ENCODE measurements around the gene COQ4.

The COQ4 gene

GRCh38 chr9:128340691-128341434 lies 18.2 kb downstream of the COQ4 start:
- DNase-seq (ENCODE audit: low spot score), result no peak

DNA sequence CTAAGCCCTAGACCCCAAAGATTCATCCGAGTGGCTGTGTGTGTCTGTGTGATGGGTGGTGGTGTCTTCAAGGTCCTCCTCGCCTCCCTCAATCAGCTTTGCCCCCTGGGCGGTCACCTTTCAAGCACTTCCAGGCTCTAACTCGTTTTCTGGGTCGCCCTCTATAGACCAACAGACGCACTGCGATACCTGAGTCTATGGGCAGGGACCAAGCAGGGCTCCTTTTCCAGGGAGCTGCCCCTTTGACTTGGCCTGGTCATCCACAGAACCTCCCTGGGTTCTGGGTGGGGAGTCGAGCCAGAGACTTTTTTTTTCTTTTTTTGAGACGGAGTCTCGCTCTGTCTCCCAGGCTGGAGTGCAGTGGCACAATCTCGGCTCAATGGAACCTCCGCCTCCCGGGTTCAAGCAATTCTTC lies 18.8 kb downstream of the COQ4 start:
- DNase-seq (ENCODE audit: low spot score), result peak; percentile 81

GRCh38 chr9:128342971-128343680 lies 20.5 kb downstream of the COQ4 start:
- DNase-seq (ENCODE audit: low spot score), result no peak

DNA sequence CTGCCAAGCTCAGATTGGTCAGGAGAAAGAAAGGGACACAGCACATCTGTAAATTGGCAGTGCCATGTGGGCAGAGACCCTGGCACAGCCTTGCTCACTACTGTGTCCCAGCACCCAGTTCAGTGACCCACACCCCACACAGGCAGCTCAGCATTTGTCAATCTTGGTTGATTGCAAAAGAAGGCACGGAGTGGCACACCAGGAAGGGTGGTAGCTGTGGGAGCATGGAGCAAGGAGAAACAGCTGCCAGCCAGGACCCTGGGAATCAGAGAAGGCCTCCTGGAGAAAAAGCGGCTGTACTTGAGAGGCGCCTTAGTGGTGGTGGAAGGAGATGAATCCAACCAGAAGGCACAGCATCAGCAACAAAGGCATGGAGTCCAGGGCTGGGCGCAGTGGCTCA lies 21.2 kb downstream of the COQ4 start:
- no peak for DNase-seq (ENCODE audit: low spot score)

GRCh38 chr9:128344931-128345605 lies 22.4 kb downstream of the COQ4 start:
- DNase-seq (ENCODE audit: low spot score), result no peak

GRCh38 chr9:128349125-128349524 lies 26.5 kb downstream of the COQ4 start:
- DNase-seq (ENCODE audit: low spot score), result no peak

DNA sequence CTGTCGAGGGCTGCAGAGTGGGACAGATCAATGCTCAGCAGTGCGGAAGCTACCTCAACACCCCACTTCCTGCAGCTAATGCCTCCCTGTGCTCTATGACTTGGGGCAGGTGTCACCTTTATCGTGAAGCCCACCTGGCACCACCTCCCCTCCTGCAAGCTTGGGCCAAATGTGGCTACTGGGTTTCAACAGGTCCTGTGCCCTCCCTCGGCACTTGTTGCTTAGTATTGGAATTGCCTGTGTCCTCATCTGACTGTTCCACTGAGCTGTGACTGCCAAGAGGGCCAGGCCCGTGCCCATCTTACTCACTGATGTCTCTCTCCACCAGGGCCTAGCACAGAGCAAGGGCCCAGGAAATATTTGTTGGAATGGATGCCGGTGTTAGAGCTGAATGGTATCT lies 27.1 kb downstream of the COQ4 start:
- no peak for DNase-seq (ENCODE audit: low spot score)

- DNase-seq (ENCODE audit: low spot score), result no peak
These were observed 32.8 kb downstream of the COQ4 start for GRCh38 chr9:128355451-128355850.

GRCh38 chr9:128358090-128358489 lies 35.5 kb downstream of the COQ4 start:
- DNase-seq (ENCODE audit: low spot score), result no peak

DNA sequence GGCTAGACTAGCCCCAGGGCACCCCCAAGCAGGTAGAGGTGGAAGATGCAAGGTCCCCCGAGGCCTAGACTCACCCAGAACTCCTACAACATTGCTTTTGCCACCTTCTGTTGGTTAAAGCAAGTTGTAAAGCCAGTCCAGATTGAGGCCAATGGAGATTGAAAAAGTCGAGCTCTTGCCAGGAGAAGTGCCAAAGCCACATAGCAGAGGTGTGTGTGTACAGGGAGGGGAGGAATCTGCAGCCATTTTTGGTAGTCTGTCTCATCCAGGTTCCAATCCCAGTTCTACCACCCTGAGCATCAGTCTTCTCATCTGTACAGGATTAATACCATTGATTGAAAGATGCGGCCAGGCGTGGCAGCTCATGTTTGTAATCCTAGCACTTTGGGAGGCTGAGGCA lies 36.2 kb downstream of the COQ4 start:
- DNase-seq (ENCODE audit: low spot score), result no peak

DNA sequence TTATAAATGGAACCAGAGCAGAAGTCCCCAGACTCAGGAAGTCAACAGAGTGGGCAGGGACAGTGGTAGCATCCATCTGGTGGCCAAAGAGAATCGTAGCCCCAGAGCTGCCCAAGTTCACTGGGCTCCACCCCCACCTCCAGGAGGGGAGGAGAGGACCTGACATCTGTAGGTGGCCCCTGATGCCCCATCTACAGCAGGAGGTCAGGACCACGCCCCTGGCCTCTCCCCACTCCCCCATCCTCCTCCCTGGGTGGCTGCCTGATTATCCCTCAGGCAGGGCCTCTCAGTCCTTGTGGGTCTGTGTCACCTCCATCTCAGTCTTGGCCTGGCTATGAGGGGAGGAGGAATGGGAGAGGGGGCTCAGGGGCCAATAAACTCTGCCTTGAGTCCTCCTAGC lies 38.2 kb downstream of the COQ4 start:
- DNase-seq (ENCODE audit: low spot score), result no peak

- no peak for DNase-seq (ENCODE audit: low spot score)
These were observed 38.8 kb downstream of the COQ4 start for GRCh38 chr9:128361296-128361985.

GRCh38 chr9:128361986-128362646 lies 39.5 kb downstream of the COQ4 start:
- DNase-seq (ENCODE audit: low spot score), result peak; percentile 79

- no peak for DNase-seq (ENCODE audit: low spot score)
These were observed 40.1 kb downstream of the COQ4 start for GRCh38 chr9:128362774-128363173.

DNA sequence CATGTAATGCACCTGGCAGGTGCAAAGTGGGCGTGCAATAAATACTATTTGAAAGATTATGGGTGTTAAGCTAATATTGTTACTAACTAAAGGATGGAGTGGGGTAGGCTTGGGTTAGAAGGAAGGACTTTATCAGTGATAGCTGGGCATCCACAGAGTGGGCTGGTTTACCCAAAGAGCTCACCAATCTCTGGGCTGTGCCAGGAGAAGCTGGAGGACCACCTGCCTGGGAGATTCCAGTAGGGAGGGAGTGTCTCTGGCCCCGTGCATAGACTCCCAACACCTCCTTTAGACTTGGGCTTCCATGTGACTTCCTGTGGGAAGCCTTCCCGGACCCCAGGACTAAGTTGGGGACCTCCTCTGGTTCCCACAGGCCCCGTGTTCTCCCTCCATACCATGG lies 42.9 kb downstream of the COQ4 start:
- DNase-seq (ENCODE audit: low spot score), result no peak

DNA sequence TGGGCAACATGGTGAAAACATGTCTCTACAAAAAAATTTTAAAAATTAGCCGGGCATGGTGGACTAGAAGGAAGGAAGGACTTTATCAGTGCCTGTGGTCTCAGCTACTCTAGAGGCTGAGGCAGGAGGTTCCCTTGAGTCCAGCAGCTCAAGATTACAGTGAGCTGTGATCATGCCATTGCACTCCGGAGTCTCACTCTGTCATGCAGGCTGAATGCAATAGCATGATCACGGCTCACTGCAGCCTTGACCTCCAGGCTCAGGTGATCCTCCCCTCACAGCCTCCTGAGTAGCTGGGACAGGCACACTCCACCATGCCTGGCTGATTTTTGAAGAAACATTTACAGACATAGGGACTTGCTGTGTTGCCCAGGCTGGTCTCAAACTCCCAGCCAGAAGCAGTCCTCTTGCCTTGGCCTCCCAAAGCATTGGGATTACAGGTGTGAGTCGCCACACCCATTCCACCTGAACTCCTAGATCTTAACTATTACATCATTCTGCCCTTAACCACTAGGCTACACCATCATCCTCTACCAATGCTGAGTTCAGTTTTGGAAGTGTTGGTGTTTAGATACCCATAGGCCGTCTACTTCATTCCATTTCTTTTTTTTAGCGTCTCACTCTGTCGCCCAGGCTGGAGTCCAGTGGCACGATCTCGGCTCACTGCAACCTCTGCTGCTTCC lies 46.5 kb downstream of the COQ4 start:
- no peak for DNase-seq (ENCODE audit: low spot score)

GRCh38 chr9:128370367-128370751 lies 47.7 kb downstream of the COQ4 start:
- DNase-seq (ENCODE audit: low spot score), result no peak

DNA sequence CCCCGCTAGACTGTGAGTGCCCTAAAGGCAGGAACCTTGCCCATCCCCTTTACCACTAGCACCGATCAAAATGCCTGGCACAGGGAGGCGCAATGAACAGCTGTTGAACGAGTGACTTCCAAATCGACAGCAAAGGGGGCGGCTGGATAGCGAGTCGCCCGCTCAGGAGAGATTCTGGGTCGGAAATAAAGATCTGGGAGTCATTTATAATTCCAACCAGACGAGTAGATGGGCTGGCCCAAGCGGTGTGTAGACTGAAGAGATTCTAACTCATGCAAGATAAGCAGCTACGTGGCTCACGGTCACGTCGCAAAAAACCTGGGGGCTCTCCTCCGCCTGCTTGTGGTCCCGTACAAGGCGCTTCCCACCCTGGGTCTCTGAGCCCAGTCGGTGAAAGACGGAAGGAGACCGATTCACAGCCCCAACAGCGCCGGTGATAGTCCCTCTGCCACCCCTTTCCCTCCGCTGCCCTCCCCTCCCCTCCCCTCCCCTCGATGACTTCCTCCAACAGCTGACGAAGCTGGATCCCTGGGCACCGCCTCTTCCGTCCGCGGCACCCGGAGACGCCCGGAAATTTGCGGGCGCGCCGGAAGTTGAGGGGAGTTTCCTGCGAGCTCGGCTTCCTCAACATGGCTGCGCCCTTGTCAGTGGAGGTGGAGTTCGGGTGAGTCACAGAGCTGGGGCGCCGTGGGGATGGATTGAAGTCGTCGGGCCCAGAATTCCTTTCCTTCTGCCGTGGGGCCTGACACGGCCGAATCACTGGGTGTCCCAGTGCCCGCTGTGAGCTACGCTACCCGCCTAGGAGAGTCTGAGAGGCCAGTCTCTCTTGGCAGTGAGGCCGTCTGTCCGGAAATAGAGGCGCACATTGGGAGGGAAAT lies 48.4 kb downstream of the COQ4 start, which contains the start of gene URM1:
TSS of gene URM1 (plus strand) at position 623 of the 878 bp plus-strand sequence. CDS start at position 630, 7 bp downstream.
- DNase-seq (ENCODE audit: low spot score), result peak; percentile 97

DNA sequence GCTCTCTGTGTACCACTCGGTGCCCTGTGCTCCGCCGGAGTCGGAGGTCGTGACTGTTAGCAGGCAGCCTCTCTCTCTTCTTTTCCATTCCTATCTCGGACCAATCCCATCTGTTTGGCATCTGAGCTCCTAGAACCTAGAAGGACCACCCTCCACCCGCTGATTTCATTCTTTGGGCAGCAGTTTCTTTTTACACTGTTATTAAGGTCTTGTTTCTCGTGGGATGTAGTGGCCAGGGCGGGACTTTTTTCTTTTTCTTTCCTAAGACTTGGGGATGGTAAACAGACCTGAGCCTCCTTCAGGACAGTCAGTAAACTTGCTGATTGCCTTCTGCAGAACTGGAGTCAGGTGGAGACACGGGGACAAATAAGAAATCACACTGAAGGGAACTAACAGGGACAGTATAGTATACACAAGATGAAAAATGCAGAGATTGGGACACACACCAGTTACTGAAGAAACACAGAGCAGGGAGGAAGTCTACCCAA lies 49.0 kb downstream of the COQ4 start:
- DNase-seq (ENCODE audit: low spot score), result no peak

GRCh38 chr9:128372188-128372641 lies 49.6 kb downstream of the COQ4 start:
- peak; percentile 9 for DNase-seq (ENCODE audit: low spot score)

All from LoVo (cell line).